T-cell (primary cell): ENCODE data around the gene MOBP. TPM values are rescaled to one million over a fixed set of nuclear protein-coding genes. Genes with fewer than 3 reads are reported as not detected.

Source experiments
- ATAC-seq, 4 experiments: fragments of 200-7000 bp in 3 of 4; fragments of 150-1000 bp in 1 of 4; cut with Tn5 transposase; replicated peaks in 1 of 4; 1 replicate in 3 of 4; 2 replicates in 1 of 4; pipeline ENCODE4 v1.10.0; 2021; ENCODE audit warnings: moderate library complexity in 3 of 4, mild to moderate bottlenecking in 2 of 4, moderate number of reproducible peaks in 1 of 4
- CTCF ChIA-PET, 2 donors: fragments of 300-600 bp; sonication (Branson Sonifier 250); formaldehyde crosslinking; loops; one replicate each; lab custom pipeline; 2022; ENCODE audit warnings: antibody characterized with exemption in 2 of 2; lab: Charles Lee
- POLR2A ChIA-PET, 2 donors: fragments of 300-600 bp; sonication (Branson Sonifier 250); formaldehyde crosslinking; loops; one replicate each; lab custom pipeline; 2022; ENCODE audit warnings: antibody characterized with exemption in 2 of 2; lab: Charles Lee
- DNase-seq, 35 experiments: peaks; one replicate each; pipeline versions ENCODE4 v3.0.0 to v3.0.0-alpha.2; 2013 to 2023
- H3K27ac ChIP-seq: one replicate; pipeline ENCODE4 v1.5.1; 2013; ENCODE audit warnings: low read length
- H3K27me3 ChIP-seq, 2 experiments: replicated peaks in 1 of 2; 1 replicate in 1 of 2; 2 replicates in 1 of 2; pipeline versions ENCODE4 v1.6.1 to v1.7.0; 2013; ENCODE audit warnings: low read length in 1 of 2, mixed read lengths in 1 of 2; ENCODE audit not compliant: control insufficient read depth in 2 of 2, insufficient read depth in 2 of 2; ENCODE audit errors: extremely low read depth in 1 of 2
- H3K36me3 ChIP-seq, 2 donors: 1 replicate in 1 of 2; 2 replicates in 1 of 2; pipeline versions ENCODE4 v1.6.1 to v1.7.0; 2013; ENCODE audit warnings: low read length in 1 of 2; ENCODE audit not compliant: control insufficient read depth in 2 of 2, insufficient read depth in 1 of 2; ENCODE audit errors: extremely low read depth in 1 of 2
- H3K4me1 ChIP-seq, 2 experiments: 1 replicate in 1 of 2; 2 replicates in 1 of 2; pipeline versions ENCODE4 v1.6.1 to v1.7.0; 2013; ENCODE audit warnings: low read length in 2 of 2, mixed read lengths in 1 of 2; ENCODE audit not compliant: insufficient read depth in 2 of 2, control insufficient read depth in 1 of 2; ENCODE audit errors: extremely low read depth in 1 of 2
- H3K4me3 ChIP-seq, 2 donors: 1 replicate in 1 of 2; 2 replicates in 1 of 2; pipeline versions ENCODE4 v1.5.1 to v1.7.0; 2013; ENCODE audit warnings: mild to moderate bottlenecking in 2 of 2, low read length in 1 of 2, moderate library complexity in 1 of 2; ENCODE audit not compliant: control insufficient read depth in 1 of 2; ENCODE audit errors: extremely low read depth in 1 of 2
- H3K9me3 ChIP-seq: 2 replicates; pipeline ENCODE4 v1.7.0; 2013
- H3K27ac Mint-ChIP-seq, 2 donors: one replicate each; pipeline ENCODE4 v1.8.0; 2020 to 2021; ENCODE audit warnings: mild to moderate bottlenecking in 2 of 2, mixed read lengths in 2 of 2
- H3K27me3 Mint-ChIP-seq, 2 donors: one replicate each; pipeline ENCODE4 v1.8.0; 2021 to 2022; ENCODE audit warnings: mixed read lengths in 2 of 2
- H3K36me3 Mint-ChIP-seq: one replicate; pipeline ENCODE4 v1.8.0; 2021; ENCODE audit warnings: mixed read lengths
- H3K4me1 Mint-ChIP-seq, 3 donors: one replicate each; pipeline ENCODE4 v1.8.0; 2020 to 2022; ENCODE audit warnings: mixed read lengths in 3 of 3, mild to moderate bottlenecking in 1 of 3
- H3K4me3 Mint-ChIP-seq, 3 donors: one replicate each; pipeline ENCODE4 v1.8.0; 2020 to 2022; ENCODE audit warnings: mild to moderate bottlenecking in 3 of 3, mixed read lengths in 3 of 3, moderate library complexity in 3 of 3
- H3K9me3 Mint-ChIP-seq, 3 donors: one replicate each; pipeline ENCODE4 v1.8.0; 2020 to 2022; ENCODE audit warnings: mixed read lengths in 3 of 3
- WGBS: methylation state at CpG from one replicate; pipeline ENCODE4 v1.1.5; 2013; ENCODE audit warnings: missing lambda C conversion rate; ENCODE audit not compliant: insufficient coverage; 5-methylcytosine and 5-hydroxymethylcytosine counted together
- total RNA-seq, 35 experiments: library from RNA in 6 of 35; stranded (reverse) in 6 of 35; fragments of 120-200 nt in 1 of 35; gene quantifications; one replicate each; pipeline versions ENCODE4 v1.2.1 to v1.2.4 and lab custom pipeline; 2013 to 2026

The MOBP gene
- total RNA-seq, 5 donors from 2014 or later (not counting 1 experiment from before 2014, with no cell fraction given) = 0.20 TPM; not detected in 4

GRCh38 chr3:39531665-39532064, 64.2 kb downstream of the MOBP start:
- Histone ChIP-seq H3K27ac (no peak overlapping the region), H3K4me1 (no peaks in the 10 kb centered on the region), H3K4me3 (no peak overlapping the region), H3K9me3 (no peaks in the 10 kb centered on the region), H3K36me3 (no peaks in the 10 kb centered on the region), H3K27me3 (peaks cover 0 to 8% of the 10 kb centered on the region in 2 experiments)
- H3K4me3 Mint-ChIP-seq = no peak overlapping the region
- ChIA-PET POLR2A (interaction anchor here in 1 of 2 donors (0.6 kb wide), 1 partner anchor 36 kb away, joined by 4 read pairs; no protein-coding TSS in a partner anchor), CTCF (no interaction called here)
- no peaks in the 10 kb centered on the region for H3K4me1 Mint-ChIP-seq
- no peaks in the 10 kb centered on the region for H3K36me3 Mint-ChIP-seq
- DNase-seq (no peak), ATAC-seq (no peak)
- WGBS = 74% methylated on average over 3 of the region's 3 CpGs
- peaks cover 17 to 30% of the 10 kb centered on the region in 2 donors for H3K27me3 Mint-ChIP-seq
- no peaks in the 10 kb centered on the region for H3K9me3 Mint-ChIP-seq
- no peak overlapping the region for H3K27ac Mint-ChIP-seq

GRCh38 chr3:39532777-39533176, 65.3 kb downstream of the MOBP start:
- H3K36me3 Mint-ChIP-seq = no peaks in the 10 kb centered on the region
- ATAC-seq (no peak), DNase-seq (no peak)
- Histone ChIP-seq H3K4me3 (no peak overlapping the region), H3K9me3 (no peaks in the 10 kb centered on the region), H3K27me3 (peaks cover 0 to 8% of the 10 kb centered on the region in 2 experiments), H3K36me3 (no peaks in the 10 kb centered on the region), H3K27ac (no peak overlapping the region), H3K4me1 (no peaks in the 10 kb centered on the region)
- ChIA-PET POLR2A (no interaction called here), CTCF (interaction anchor here in 1 of 2 donors (0.6 kb wide), 1 partner anchor 241 kb away, joined by 3 read pairs; no protein-coding TSS in a partner anchor)
- peaks cover 13 to 26% of the 10 kb centered on the region in 2 donors for H3K27me3 Mint-ChIP-seq
- H3K9me3 Mint-ChIP-seq = no peaks in the 10 kb centered on the region
- H3K4me1 Mint-ChIP-seq = no peaks in the 10 kb centered on the region
- no peak overlapping the region for H3K4me3 Mint-ChIP-seq
- H3K27ac Mint-ChIP-seq = no peak overlapping the region
- WGBS = no CpG with 5 or more reads among the region's 1 CpG

DNA sequence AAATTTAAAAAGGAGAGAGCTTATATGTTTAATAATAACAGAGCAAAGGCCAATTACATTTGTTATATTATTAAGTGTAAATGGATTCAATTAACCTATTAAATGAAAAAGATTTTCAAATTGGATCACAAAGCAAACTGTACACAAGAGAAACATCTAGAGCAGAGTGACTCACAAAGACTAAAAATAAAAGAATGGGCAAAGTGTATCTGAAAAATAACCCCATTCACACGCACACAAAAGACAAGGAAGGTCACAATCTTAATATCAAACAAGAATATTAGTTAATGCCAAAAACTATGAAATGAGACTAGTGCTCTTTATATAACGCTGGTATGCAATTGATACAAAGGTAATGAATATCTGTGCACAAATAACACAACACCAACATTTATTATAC, 65.7 kb downstream of the MOBP start:
- WGBS = no CpG with 5 or more reads among the region's 2 CpGs
- ATAC-seq (no peak), DNase-seq (no peak)
- peaks cover 13 to 25% of the 10 kb centered on the region in 2 donors for H3K27me3 Mint-ChIP-seq
- H3K9me3 ChIP-seq = no peaks in the 10 kb centered on the region
- no peak overlapping the region for H3K27ac Mint-ChIP-seq
- H3K9me3 Mint-ChIP-seq = no peaks in the 10 kb centered on the region
- H3K4me1 ChIP-seq = no peaks in the 10 kb centered on the region
- H3K4me3 Mint-ChIP-seq = no peak overlapping the region
- H3K27me3 ChIP-seq = peaks cover 0 to 8% of the 10 kb centered on the region in 2 experiments
- ChIA-PET CTCF (interaction anchor here in 1 of 2 donors (0.6 kb wide), 1 partner anchor 240 kb away, joined by 3 read pairs; no protein-coding TSS in a partner anchor), POLR2A (no interaction called here)
- H3K36me3 Mint-ChIP-seq = no peaks in the 10 kb centered on the region
- H3K4me1 Mint-ChIP-seq = no peaks in the 10 kb centered on the region
- no peaks in the 10 kb centered on the region for H3K36me3 ChIP-seq
- H3K27ac ChIP-seq = no peak overlapping the region
- no peak overlapping the region for H3K4me3 ChIP-seq

DNA sequence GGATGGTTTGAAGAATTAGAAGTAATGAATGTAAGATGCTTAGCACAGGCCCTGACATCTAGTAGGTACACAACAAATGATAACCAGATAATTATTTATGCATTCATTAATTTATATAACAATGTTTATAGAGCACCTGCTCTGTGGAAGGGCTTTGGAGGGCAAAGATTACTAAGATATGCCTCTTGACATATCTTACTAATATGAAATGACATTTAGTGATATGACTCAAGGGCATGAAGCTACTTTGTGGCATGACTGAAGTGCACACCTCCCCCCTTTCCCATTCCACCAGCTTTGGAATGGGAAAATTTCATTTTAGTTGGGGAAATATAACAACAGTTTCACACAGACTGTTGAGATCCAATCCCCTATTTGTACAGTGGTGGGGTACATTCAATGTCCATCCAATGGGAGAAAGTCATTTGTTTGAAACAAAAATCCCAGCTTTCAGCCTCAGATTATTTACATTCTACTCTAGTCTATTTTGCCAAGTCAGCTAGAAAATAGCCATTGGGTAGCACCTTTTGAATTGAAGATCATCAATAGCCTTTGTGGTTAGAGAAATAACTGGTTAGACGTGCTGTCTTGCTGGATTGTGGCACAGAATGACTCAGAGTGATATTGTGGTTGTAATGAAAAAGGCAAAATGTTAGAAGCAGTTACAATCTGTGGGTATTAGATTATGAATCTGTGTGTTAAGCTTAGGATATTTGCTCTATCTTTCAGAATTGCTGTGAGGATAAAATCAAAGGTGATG, 72.9 kb downstream of the MOBP start:
- peaks cover 11 to 18% of the 10 kb centered on the region in 2 donors for H3K27me3 Mint-ChIP-seq
- Histone ChIP-seq H3K9me3 (no peaks in the 10 kb centered on the region), H3K27me3 (no peaks in the 10 kb centered on the region), H3K36me3 (no peaks in the 10 kb centered on the region), H3K27ac (no peak overlapping the region), H3K4me1 (no peaks in the 10 kb centered on the region), H3K4me3 (no peak overlapping the region)
- no peaks in the 10 kb centered on the region for H3K36me3 Mint-ChIP-seq
- ChIA-PET CTCF (no interaction called here), POLR2A (no interaction called here)
- ATAC-seq = no peak
- no peak overlapping the region for H3K4me3 Mint-ChIP-seq
- H3K4me1 Mint-ChIP-seq = no peaks in the 10 kb centered on the region
- WGBS = 18% methylated on average over 1 of the region's 1 CpG
- no peak overlapping the region for H3K27ac Mint-ChIP-seq
- no peak for DNase-seq
- H3K9me3 Mint-ChIP-seq = no peaks in the 10 kb centered on the region

- H3K27ac Mint-ChIP-seq = no peak overlapping the region
- DNase-seq (no peak), ATAC-seq (no peak)
- Histone ChIP-seq H3K27ac (no peak overlapping the region), H3K4me1 (no peaks in the 10 kb centered on the region), H3K4me3 (no peak overlapping the region), H3K9me3 (no peaks in the 10 kb centered on the region), H3K27me3 (no peaks in the 10 kb centered on the region), H3K36me3 (no peaks in the 10 kb centered on the region)
- ChIA-PET CTCF (no interaction called here), POLR2A (no interaction called here)
- no peaks in the 10 kb centered on the region for H3K4me1 Mint-ChIP-seq
- no peaks in the 10 kb centered on the region for H3K9me3 Mint-ChIP-seq
- no peaks in the 10 kb centered on the region for H3K36me3 Mint-ChIP-seq
- no CpG with 5 or more reads among the region's 3 CpGs for WGBS
- H3K27me3 Mint-ChIP-seq = peaks cover 16 to 18% of the 10 kb centered on the region in 2 donors
- no peak overlapping the region for H3K4me3 Mint-ChIP-seq
Measured at GRCh38 chr3:39541442-39541841, 74.0 kb downstream of the MOBP start.

GRCh38 chr3:39541917-39542329, 74.4 kb downstream of the MOBP start:
- POLR2A ChIA-PET = no interaction called here
- Mint-ChIP-seq H3K36me3 (no peaks in the 10 kb centered on the region), H3K9me3 (no peaks in the 10 kb centered on the region), H3K27ac (no peak overlapping the region), H3K4me3 (no peak overlapping the region), H3K4me1 (no peaks in the 10 kb centered on the region), H3K27me3 (peaks cover 18 to 20% of the 10 kb centered on the region in 2 donors)
- Histone ChIP-seq H3K9me3 (no peaks in the 10 kb centered on the region), H3K4me1 (no peaks in the 10 kb centered on the region), H3K36me3 (no peaks in the 10 kb centered on the region), H3K4me3 (no peak overlapping the region), H3K27ac (no peak overlapping the region), H3K27me3 (no peaks in the 10 kb centered on the region)
- DNase-seq (no peak), ATAC-seq (no peak)
- CTCF ChIA-PET = no interaction called here
- WGBS = 40% methylated on average over 1 of the region's 5 CpGs
